C1 segment of cervical spinal cord (tissue), 14 donors: ENCODE results near the gene IFNLR1.
"Not testable (repeated sequence)": the region's sequence is repeated elsewhere in the genome, so short reads cannot be mapped to it uniquely, and the experiment has no call there.

Experiments
- DNase-seq, 14 donors: peaks; one replicate each; lab custom pipeline; 2025; lab: John Stamatoyannopoulos, UW

Gene IFNLR1

DNA sequence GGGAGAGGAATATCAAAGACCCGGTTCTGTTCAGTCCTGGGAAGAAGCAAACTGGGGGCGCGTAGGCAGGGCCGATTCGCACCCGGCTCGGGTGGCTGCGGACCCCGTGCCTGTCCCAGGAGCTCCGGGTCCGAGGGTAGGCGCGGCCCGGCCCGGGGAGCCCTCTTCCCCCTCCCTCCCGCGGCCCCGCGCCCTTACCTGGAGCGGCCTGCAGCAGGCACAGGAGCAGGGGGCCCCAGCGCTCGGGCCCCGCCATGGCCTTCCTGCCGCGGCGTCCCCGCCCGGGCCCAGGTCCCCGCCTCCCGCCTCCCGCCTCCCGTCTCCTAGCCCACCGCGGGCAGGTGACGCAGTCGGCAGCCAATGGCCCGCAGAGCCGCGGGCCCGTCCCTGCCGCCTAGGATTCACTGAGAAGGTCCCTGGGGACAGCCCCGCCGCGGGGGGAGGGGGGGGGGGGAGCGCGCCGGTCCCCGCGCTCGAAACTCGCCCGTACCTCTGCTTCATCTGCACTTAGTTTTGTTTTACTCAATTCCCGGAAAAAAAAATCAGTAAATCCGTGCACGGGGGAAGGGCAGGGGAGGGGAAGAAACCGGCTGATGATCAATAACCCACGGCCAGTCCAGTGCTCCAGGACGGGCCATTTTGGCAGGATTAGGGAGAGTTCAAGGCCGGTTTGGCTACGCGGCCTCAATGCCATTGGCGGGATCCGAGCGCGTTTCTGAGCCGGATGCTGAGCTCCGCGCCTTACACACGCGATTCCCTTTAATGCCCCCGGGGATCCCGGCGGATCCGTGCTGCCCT, at the start of gene IFNLR1:
Gene IFNLR1 (minus strand): TSS at position 297 of the 798 bp plus-strand sequence. CDS start 41 bp downstream, at position 256.
- DNase-seq, result peak in 8 of 14 donors; percentile 10 to 65 (median 43)

DNA sequence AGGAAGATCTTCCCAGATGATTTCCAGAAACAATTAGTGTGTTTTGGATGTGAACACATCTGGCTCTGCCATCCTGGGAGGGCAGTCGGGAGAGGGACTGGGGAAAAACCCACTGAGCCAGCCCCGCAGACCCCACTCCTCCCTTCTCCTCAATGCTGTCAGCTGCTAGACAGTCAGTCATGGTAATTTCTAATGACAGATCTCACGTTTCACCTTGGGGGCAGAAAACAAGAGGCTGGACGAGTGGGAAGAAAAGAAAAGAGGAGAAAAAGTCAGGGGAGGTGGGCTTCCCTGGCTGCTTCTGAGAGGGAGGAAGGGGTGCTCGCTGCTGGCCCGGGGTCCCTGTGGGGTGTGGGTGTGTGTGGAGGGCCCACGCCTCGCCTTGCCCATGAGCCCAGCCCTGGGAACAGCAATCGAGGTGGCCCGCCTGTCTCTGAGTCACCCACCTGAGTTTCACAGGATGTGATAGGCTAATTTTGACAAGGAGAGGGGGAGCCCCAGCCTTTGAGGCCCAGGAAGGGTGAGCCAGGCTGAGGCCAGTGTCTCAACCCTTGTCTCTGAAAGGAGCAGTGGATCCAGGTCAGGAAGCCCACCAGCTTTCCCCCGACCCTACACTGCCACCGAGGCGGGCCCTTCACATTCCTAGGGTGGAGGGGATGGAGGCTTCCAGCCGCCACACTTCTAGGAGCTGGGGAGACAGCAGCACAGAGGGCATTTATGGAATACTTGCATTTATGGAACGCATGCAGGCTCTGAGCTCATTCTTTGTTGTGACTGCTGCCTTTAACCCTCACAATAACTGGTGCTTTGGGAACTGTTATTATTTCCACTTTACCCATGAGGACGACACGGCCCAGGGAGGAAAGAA, 49.1 kb upstream of the IFNLR1 start:
- no peak for DNase-seq

DNA sequence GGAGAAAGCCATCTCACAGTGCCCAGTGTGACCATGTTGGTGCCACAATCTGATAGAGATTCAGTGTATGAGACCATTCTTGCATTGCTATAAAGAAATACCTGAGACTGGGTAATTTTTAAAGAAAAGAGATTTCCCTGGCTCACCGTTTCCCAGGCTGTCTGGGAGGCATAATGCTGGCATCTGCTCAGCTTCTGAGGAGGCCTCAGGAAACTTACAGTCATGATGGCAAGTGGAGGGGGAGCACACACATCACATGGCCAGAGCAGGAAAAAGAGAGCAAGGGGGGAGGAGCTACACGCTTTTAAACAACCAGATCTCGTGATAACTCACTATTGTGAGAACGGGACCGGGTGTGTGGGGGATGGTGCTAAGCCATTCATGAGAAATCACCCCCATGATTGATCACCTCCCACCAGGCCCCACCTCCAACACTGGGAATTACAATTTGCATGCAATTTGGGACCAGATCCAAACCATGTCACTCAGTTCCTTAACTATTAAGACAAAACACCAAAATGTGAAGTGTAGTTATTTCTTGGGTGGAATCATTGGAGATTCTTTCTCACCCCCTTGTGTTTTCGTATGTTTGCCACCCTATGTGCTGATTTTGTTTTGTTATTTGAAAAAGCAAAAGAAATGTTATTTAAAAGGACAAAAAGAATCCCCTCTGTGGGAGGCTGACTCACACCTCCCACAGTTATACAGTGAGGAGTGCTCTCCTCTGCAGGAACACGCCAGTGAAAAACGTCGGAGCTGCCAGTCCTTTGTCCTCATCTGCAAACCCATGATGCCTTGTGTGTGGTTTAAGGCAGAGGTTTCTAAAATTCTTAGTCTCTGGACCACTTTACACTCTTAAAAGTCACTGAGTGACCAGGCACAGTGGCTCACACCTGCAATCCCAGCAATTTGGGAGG, 46.9 kb upstream of the IFNLR1 start:
- no peak for DNase-seq

DNA sequence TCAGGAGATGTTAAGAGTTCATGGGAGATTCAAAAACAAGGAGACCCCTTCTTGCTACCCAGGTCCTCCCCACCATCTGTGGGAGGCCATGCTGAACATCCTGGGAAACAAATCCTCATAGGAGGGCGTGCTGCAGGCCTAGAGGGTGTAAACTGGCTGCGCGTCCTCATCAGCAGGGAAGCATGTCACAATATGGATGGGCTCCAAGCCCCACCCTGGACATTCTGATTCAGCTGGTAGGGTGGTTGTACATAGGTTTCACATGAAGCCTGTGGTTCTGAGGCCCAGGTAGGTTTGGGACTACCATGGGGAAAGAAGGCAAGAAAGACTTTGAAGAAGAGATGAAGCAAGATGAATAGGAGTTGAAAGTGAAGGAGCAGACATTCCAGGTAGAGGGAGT, 44.6 kb upstream of the IFNLR1 start:
- no peak for DNase-seq

GRCh38 chr1:24228311-24228710, 41.2 kb upstream of the IFNLR1 start:
- no peak for DNase-seq

GRCh38 chr1:24226749-24227148, 39.7 kb upstream of the IFNLR1 start:
- no peak for DNase-seq

DNA sequence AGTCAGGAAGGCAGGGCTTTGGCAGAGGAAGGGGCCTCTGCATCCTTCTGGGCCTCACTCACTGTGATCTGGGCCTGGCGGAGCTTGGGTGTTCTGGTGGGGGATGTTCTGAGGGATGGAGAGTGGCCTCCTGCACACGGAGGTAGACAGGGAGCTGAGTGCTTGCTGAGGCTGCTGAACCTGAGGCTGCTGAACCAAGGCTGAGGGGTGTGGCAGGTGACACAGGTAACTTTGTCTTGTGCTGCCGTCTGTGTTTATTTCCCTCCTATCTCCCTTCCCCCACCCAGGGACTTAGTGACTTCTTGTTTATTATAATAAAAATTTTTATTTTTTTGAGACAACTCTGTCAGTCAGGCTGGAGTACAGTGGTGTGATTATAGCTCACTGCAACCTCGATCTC, 37.7 kb upstream of the IFNLR1 start:
- DNase-seq, result no peak

DNA sequence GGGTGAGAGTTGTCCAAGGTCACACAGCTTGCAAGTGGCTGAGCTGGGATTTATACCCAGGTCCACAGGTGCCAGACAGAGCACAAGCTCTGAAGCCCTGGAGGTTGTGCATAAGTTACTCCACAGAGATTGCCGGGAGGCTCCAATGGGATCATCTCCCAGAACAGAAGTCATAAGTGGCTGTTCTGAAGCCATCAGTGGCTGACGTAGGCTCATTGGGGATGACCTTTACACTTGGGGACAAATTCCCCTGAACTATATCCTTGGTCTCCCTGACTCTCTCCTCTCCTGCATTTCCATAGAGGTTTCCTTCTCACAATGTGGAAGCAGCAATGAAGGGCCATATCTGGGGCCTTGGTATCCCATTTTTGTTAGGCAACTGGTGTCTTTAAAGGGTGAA, 37.0 kb upstream of the IFNLR1 start:
- no peak for DNase-seq

GRCh38 chr1:24222793-24223192, 35.7 kb upstream of the IFNLR1 start:
- DNase-seq, result no peak

GRCh38 chr1:24222008-24222605, 35.0 kb upstream of the IFNLR1 start:
- no peak for DNase-seq

DNA sequence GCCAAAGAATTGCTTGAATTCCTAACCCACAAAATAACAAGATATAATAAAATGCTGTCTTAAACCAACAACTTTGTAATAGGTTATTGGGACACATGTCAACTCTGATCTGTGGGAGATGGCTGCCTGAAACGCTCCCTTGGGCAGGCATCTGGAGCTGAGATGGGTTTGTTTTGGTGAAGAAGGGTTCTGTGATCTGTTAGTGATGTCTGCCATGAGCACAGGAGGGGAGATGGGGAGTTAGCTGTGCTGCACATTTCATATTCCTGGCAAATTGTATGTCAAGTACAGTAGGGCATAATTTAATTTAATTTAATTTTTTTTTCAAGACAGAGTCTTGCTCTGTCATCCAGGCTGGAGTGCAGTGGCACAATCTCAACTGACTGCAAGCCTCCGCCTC, 34.2 kb upstream of the IFNLR1 start:
- no peak for DNase-seq

GRCh38 chr1:24216276-24217074, 29.4 kb upstream of the IFNLR1 start:
- peak in 3 of 14 donors; percentile 12 to 90 (median 22) for DNase-seq

- no peak for DNase-seq
Observed at GRCh38 chr1:24215226-24215814, 28.2 kb upstream of the IFNLR1 start.

DNA sequence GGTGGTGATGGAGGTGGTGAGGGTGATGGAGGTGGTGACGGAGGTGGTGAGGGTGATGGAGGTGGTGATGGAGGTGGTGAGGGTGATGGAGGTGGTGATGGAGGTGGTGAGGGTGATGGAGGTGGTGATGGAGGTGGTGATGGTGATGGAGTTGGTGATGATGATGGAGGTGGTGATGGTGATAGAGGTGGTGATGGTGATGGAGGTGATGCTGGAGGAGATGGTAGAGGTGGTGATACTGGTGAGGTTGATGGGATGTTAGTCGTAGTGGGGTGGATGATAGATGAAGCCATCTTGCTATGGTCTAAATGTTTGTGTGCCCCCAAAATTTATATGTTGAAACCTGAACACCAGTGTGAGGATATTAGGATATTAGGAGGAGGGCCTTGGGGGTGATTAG, 25.3 kb upstream of the IFNLR1 start:
- no peak for DNase-seq

GRCh38 chr1:24210195-24210627, 23.1 kb upstream of the IFNLR1 start:
- DNase-seq, result no peak

DNA sequence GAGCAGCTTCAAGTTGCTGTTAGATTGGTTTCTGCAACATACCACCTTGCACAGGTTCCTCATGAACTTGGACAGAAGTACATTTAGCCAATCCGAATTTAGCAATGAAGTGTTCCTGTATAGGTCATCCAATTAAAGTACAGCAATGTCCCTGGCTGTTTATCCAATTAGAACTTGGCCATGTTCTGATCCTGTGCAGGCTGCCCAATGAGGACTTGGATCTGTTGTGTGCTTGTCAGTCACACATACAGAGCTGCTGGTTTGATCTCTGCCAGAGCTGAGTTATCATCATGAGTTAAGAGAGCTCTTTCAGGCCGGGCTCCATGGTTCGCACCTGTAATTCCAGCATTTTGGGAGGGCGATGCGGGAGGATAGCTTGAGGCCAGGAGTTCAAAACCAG, 22.0 kb upstream of the IFNLR1 start:
- DNase-seq, result peak in 1 of 14 donors; percentile 4

DNA sequence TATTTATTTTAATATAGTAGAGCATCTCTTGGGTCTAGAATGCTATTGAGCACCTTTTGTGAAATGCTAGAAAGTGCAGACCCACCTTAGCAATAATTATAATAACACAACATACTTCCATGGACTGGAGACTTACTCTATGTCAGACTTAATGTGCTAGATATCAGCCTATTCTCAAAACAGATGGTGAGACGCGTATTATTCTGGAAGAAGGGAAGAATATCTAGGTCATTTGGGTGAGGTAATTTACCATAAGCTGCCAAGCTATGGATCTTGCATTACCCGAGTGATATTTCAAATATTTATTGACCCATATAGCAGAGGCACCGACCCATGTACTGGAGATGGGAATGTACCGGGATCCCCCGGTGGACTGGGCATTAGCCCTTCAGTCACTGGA, 20.6 kb upstream of the IFNLR1 start:
- peak in 1 of 14 donors; percentile 30 for DNase-seq

DNA sequence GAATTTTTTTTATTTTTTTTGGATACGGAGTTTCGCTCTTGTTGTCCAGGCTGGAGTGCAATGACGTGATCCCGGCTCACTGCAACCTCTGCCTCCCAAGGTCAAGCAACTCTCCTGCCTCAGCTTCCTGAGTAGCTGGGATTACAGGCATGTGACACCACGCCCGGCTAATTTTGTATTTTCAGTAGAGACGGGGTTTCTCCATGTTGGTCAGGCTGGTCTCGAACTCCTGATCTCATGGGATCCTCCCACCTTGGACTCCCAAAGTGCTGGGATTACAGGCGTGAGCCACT, 20.3 kb upstream of the IFNLR1 start:
- not testable (repeated sequence) for DNase-seq

- no peak for DNase-seq
Observed at GRCh38 chr1:24206516-24207394, 19.7 kb upstream of the IFNLR1 start.
